Panc1 (cell line): ENCODE results near the gene NRP2. TPM values are rescaled to one million over a fixed set of nuclear protein-coding genes. Genes with fewer than 3 reads are reported as not detected.

ENCODE experiments used
- ATAC-seq: fragments of 200-7000 bp; cut with Tn5 transposase; 2 replicates; pipeline ENCODE4 v1.9.1; 2020; ENCODE audit warnings: mild to moderate bottlenecking, moderate library complexity
- BruUV-seq: library from RNA; stranded (reverse); fragments of 400-500 nt; replicated peaks from 2 replicates; lab custom pipeline; 2021; lab: Mats Ljungman, UMichigan
- CTCF ChIA-PET: fragments of 300-600 bp; sonication (Branson Sonifier 250); formaldehyde crosslinking; loops from one replicate; lab custom pipeline; 2022; ENCODE audit warnings: antibody characterized with exemption; lab: Charles Lee
- POLR2A ChIA-PET: fragments of 300-600 bp; sonication (Branson Sonifier 250); formaldehyde crosslinking; loops from one replicate; lab custom pipeline; 2022; ENCODE audit warnings: antibody characterized with exemption; lab: Charles Lee
- DNase-seq: peaks from one replicate; pipeline ENCODE4 v3.0.0-alpha.2; 2010; ENCODE audit warnings: low read depth, low spot score
- H3K27ac ChIP-seq: 2 replicates; pipeline ENCODE4 v1.5.1; 2011; ENCODE audit warnings: mild to moderate bottlenecking, low read length, inconsistent platforms
- H3K27me3 ChIP-seq: fragments of 200-500 bp; sonication (Bioruptor generic); 2 replicates; pipeline ENCODE4 v1.6.0; 2014; ENCODE audit warnings: low read length, inconsistent platforms; ENCODE audit not compliant: control insufficient read depth, insufficient read depth
- H3K36me3 ChIP-seq: fragments of 200-500 bp; sonication (Bioruptor generic); 2 replicates; pipeline ENCODE4 v1.5.1; 2014; ENCODE audit warnings: inconsistent platforms, mild to moderate bottlenecking, low read length, moderate library complexity; ENCODE audit not compliant: control insufficient read depth, insufficient read depth
- H3K4me1 ChIP-seq: 2 replicates; pipeline ENCODE4 v1.5.1; 2011; ENCODE audit warnings: inconsistent platforms, mild to moderate bottlenecking, low read length, moderate library complexity; ENCODE audit not compliant: control insufficient read depth, insufficient read depth
- H3K4me3 ChIP-seq, 2 experiments: 2 replicates each; pipeline ENCODE4 v1.5.1; 2011 to 2012; ENCODE audit warnings: low read depth in 2 of 2, low read length in 2 of 2, mild to moderate bottlenecking in 2 of 2, inconsistent platforms in 1 of 2, moderate library complexity in 1 of 2
- H3K9me3 ChIP-seq: fragments of 200-500 bp; sonication (Bioruptor generic); 2 replicates; pipeline ENCODE4 v1.5.1; 2014; ENCODE audit warnings: low read depth, mild to moderate bottlenecking, inconsistent platforms, low read length, moderate library complexity; ENCODE audit not compliant: control insufficient read depth, insufficient read depth
- CTCF ChIP-seq: fragments of 450-650 bp; IDR thresholded peaks from 2 replicates; pipeline ENCODE4 v1.5.1; 2017; ENCODE audit warnings: mild to moderate bottlenecking
- POLR2AphosphoS5 ChIP-seq: IDR thresholded peaks from 2 replicates; pipeline ENCODE4 v1.6.1; 2012; ENCODE audit warnings: mild to moderate bottlenecking, low read depth, low read length, moderate library complexity
- REST ChIP-seq, 2 experiments: IDR thresholded peaks; 2 replicates each; pipeline ENCODE4 v1.6.1; 2011 to 2012; ENCODE audit warnings: low read depth in 2 of 2, control low read depth in 1 of 2, low read length in 1 of 2, mild to moderate bottlenecking in 1 of 2, moderate library complexity in 1 of 2; ENCODE audit not compliant: insufficient read depth in 1 of 2
- SIN3A ChIP-seq: IDR thresholded peaks from 2 replicates; pipeline ENCODE4 v1.6.1; 2012; ENCODE audit warnings: low read depth, mild to moderate bottlenecking, low read length, moderate library complexity, borderline replicate concordance; ENCODE audit not compliant: insufficient read depth
- TCF7L2 ChIP-seq: IDR thresholded peaks from 2 replicates; pipeline ENCODE4 v1.6.1; 2011; ENCODE audit warnings: mild to moderate bottlenecking, low read depth, low read length, inconsistent platforms
- in situ Hi-C: cut with HindIII; loops from 2 replicates; pipeline ENCODE4 v1.10.0; 2016; ENCODE audit warnings: low sequenced_read_pairs, low pct_unique_long_range_greater_than_20kb
- intact Hi-C: fragments of 100-400 bp; cut with micrococcal nuclease; formaldehyde crosslinking; loops from one replicate; pipeline ENCODE4 v1.10.0; 2022; ENCODE audit not compliant: unreplicated experiment
- total RNA-seq: library from RNA; stranded (reverse); gene quantifications from one replicate; pipeline ENCODE4 v1.2.1, GENCODE V29; 2021; ENCODE audit not compliant: unreplicated experiment

NRP2 gene
- total RNA-seq, 1 experiment from 2014 or later, result 6.7 TPM

DNA sequence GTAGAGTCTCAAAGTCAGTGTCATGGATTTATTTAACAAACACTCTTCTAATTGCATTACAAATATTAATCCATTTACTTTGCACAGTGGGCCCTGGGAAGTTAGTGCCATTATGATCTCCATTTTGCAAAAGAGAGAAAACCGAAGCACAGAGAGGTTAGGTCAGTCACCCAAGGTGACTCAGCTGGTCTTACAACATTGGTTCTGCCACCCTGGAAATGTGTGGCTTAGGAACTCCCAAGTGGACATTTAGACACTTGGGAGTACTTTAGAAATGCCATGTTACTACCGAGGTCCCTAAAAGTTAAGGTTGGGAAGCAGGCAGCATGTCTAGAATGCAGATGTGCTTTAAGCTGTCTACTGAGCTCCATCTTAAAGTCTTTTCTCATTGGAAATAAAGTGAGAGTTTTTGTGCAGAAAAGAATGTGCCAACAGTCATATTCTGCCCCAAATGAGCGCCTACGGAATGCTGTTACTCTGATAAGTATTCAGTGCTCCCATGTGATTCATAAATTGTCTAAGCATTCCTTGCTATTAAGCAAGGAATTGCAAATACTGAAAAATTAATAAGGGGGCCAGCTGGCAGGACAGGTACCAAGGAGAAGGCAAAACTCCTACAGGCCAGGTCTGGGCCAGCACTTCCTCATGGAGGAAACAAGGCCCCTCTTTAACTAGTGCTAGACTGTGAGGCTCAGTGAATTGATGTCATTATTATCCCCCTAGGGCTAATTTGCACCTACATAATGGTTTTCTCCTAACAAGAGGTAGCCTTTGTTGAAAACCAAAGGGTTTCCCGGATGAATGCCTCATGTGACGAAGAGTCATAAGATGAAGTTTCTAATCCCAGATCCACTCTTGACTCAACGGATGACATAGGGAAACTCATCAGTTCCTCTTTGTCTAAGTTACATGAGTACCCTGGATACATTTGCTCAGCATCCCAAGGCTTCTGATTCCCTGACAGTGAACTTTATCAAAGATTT, 16.3 kb downstream of the NRP2 start:
- H3K9me3 ChIP-seq, result no peaks in the 10 kb centered on the region
- no peak overlapping the region for H3K4me3 ChIP-seq
- intact Hi-C loops (no loop called here), in situ Hi-C loops (no loop called here)
- ChIA-PET POLR2A (no interaction called here), CTCF (no interaction called here)
- H3K4me1 ChIP-seq, result peaks cover 17% of the 10 kb centered on the region; the same call in 1 of the 2 replicates
- no peaks in the 10 kb centered on the region for H3K27me3 ChIP-seq
- DNase-seq (no peak), ATAC-seq (no peak)
- no TSS peak for BruUV-seq
- no peak for TF ChIP-seq POLR2AphosphoS5
- no peak for TF ChIP-seq CTCF
- TF ChIP-seq TCF7L2, result no peak
- no peak for TF ChIP-seq REST (IDR thresholded peaks at IDR 0.05; ENCODE audit: insufficient read depth in 1 of 2, low read depth in 2 of 2, low read length in 1 of 2)
- TF ChIP-seq SIN3A, result no peak
- no peak overlapping the region for H3K27ac ChIP-seq
- no peaks in the 10 kb centered on the region for H3K36me3 ChIP-seq

GRCh38 chr2:205699515-205700289, 17.4 kb downstream of the NRP2 start:
- Histone ChIP-seq H3K9me3 (no peaks in the 10 kb centered on the region), H3K27ac (peak overlapping the region; percentile 23; the same call in 1 of the 2 replicates), H3K36me3 (no peaks in the 10 kb centered on the region), H3K4me3 (no peak overlapping the region), H3K4me1 (peaks cover 17% of the 10 kb centered on the region; the same call in 1 of the 2 replicates), H3K27me3 (no peaks in the 10 kb centered on the region)
- intact Hi-C loops (no loop called here), in situ Hi-C loops (no loop called here)
- ChIA-PET POLR2A (no interaction called here), CTCF (no interaction called here)
- TF ChIP-seq CTCF (no peak), POLR2AphosphoS5 (no peak), SIN3A (no peak)
- DNase-seq, result no peak
- ATAC-seq, result no peak
- BruUV-seq, result no TSS peak
